ENCODE results near the gene VIPAS39.

The VIPAS39 gene

GRCh38 chr14:77459072-77459723 is 1.8 kb upstream of the VIPAS39 start:
- DNase-seq (ENCODE audit: extremely low spot score), result peak; percentile 57
- ChIA-PET POLR2A (interaction anchor here (0.6 to 2.4 kb wide), 17 partner anchors 9 to 153 kb away, joined by 3 to 5 read pairs (median 3); partner anchors contain the start of genes GSTZ1, POMT2, SAMD15 and TMED8), CTCF (interaction anchor here (0.6 to 1.7 kb wide), 20 partner anchors 9 to 310 kb away, joined by 3 to 16 read pairs (median 3); no protein-coding TSS in a partner anchor)
- TF ChIP-seq FOXM1 (IDR thresholded peaks at IDR 0.05; ENCODE audit: borderline replicate concordance) (no peak), NFRKB (IDR thresholded peaks at IDR 0.05) (no peak), TARDBP (IDR thresholded peaks at IDR 0.05) (no peak), PKNOX1 (IDR thresholded peaks at IDR 0.05) (no peak), BHLHE40 (IDR thresholded peaks at IDR 0.05; ENCODE audit: borderline replicate concordance) (no peak), FOXK2 (IDR thresholded peaks at IDR 0.05) (no peak), LEF1 (IDR thresholded peaks at IDR 0.05; ENCODE audit: borderline replicate concordance) (no peak), ELF4 (IDR thresholded peaks at IDR 0.05) (no peak), L3MBTL2 (conservative IDR thresholded peaks at IDR 0.05) (no peak), FOXA1 (IDR thresholded peaks at IDR 0.05) (no peak), CTBP1 (IDR thresholded peaks at IDR 0.05; ENCODE audit: borderline replicate concordance) (no peak), SUZ12 (IDR thresholded peaks at IDR 0.05) (no peak), SP1 (IDR thresholded peaks at IDR 0.05) (no peak), ZNF384 (IDR thresholded peaks at IDR 0.05) (no peak), HDGF (IDR thresholded peaks at IDR 0.05; ENCODE audit: borderline replicate concordance) (no peak), ARNT (IDR thresholded peaks at IDR 0.05) (no peak)

GRCh38 chr14:77458249-77458950 is 999 bp upstream of the VIPAS39 start:
- TF ChIP-seq TARDBP (IDR thresholded peaks at IDR 0.05), result no peak
- TF ChIP-seq ARNT (IDR thresholded peaks at IDR 0.05), result no peak
- peak; percentile 26 for DNase-seq (ENCODE audit: extremely low spot score)
- POLR2A ChIA-PET, result interaction anchor here (0.7 to 2.4 kb wide), 14 partner anchors 9 to 154 kb away, joined by 3 to 6 read pairs (median 4); partner anchors contain the start of genes GSTZ1, POMT2, SAMD15 and TMED8
- CTCF ChIA-PET, result interaction anchor here (0.6 to 1.7 kb wide), 16 partner anchors 10 to 309 kb away, joined by 3 to 16 read pairs (median 4); no protein-coding TSS in a partner anchor

GRCh38 chr14:77457115-77457521 is 283 bp downstream of the VIPAS39 start:
- CTCF ChIA-PET, result interaction anchor here (0.6 kb wide), 1 partner anchor 11 kb away, joined by 3 read pairs; no protein-coding TSS in a partner anchor
- no peak for TF ChIP-seq FOXM1 (IDR thresholded peaks at IDR 0.05; ENCODE audit: borderline replicate concordance)
- no peak for TF ChIP-seq L3MBTL2 (conservative IDR thresholded peaks at IDR 0.05)
- TF ChIP-seq SP1 (IDR thresholded peaks at IDR 0.05), result no peak
- no peak for TF ChIP-seq PKNOX1 (IDR thresholded peaks at IDR 0.05)
- no peak for TF ChIP-seq CTBP1 (IDR thresholded peaks at IDR 0.05; ENCODE audit: borderline replicate concordance)
- no peak for TF ChIP-seq SUZ12 (IDR thresholded peaks at IDR 0.05)
- TF ChIP-seq TARDBP (IDR thresholded peaks at IDR 0.05), result no peak
- no peak for TF ChIP-seq FOXK2 (IDR thresholded peaks at IDR 0.05)
- TF ChIP-seq ELF4 (IDR thresholded peaks at IDR 0.05), result no peak
- TF ChIP-seq BHLHE40 (IDR thresholded peaks at IDR 0.05; ENCODE audit: borderline replicate concordance), result no peak
- no peak for TF ChIP-seq ZNF384 (IDR thresholded peaks at IDR 0.05)
- TF ChIP-seq HDGF (IDR thresholded peaks at IDR 0.05; ENCODE audit: borderline replicate concordance), result no peak
- TF ChIP-seq ARNT (IDR thresholded peaks at IDR 0.05), result no peak
- no peak for TF ChIP-seq LEF1 (IDR thresholded peaks at IDR 0.05; ENCODE audit: borderline replicate concordance)
- TF ChIP-seq NFRKB (IDR thresholded peaks at IDR 0.05), result no peak
- no peak for TF ChIP-seq FOXA1 (IDR thresholded peaks at IDR 0.05)
- DNase-seq (ENCODE audit: extremely low spot score), result no peak
- POLR2A ChIA-PET, result interaction anchor here (0.6 to 2.4 kb wide), 11 partner anchors 8 to 180 kb away, joined by 3 to 10 read pairs (median 4); partner anchors contain the start of genes GSTZ1, POMT2, SAMD15 and TMED8

GRCh38 chr14:77455966-77456640 is 1.3 kb downstream of the VIPAS39 start:
- TF ChIP-seq FOXA1 (IDR thresholded peaks at IDR 0.05) (no peak), PKNOX1 (IDR thresholded peaks at IDR 0.05) (peak; percentile 67), HDGF (IDR thresholded peaks at IDR 0.05; ENCODE audit: borderline replicate concordance) (no peak), FOXK2 (IDR thresholded peaks at IDR 0.05) (no peak), CTBP1 (IDR thresholded peaks at IDR 0.05; ENCODE audit: borderline replicate concordance) (no peak), SUZ12 (IDR thresholded peaks at IDR 0.05) (no peak), ZNF384 (IDR thresholded peaks at IDR 0.05) (no peak), SP1 (IDR thresholded peaks at IDR 0.05) (no peak), LEF1 (IDR thresholded peaks at IDR 0.05; ENCODE audit: borderline replicate concordance) (0 out of 2 replicates have a peak, but pooled peaks have one; percentile 38), BHLHE40 (IDR thresholded peaks at IDR 0.05; ENCODE audit: borderline replicate concordance) (no peak)
- ChIA-PET POLR2A (interaction anchor here (2.3 kb wide), 1 partner anchor 135 kb away, joined by 10 read pairs; the partner anchor contains the start of genes GSTZ1 and POMT2), CTCF (no interaction called here)
- DNase-seq (ENCODE audit: extremely low spot score), result no peak

GRCh38 chr14:77442196-77442595 is 15.2 kb downstream of the VIPAS39 start:
- DNase-seq (ENCODE audit: extremely low spot score), result no peak
- POLR2A ChIA-PET, result no interaction called here
- CTCF ChIA-PET, result no interaction called here
- no peak for TF ChIP-seq FOXM1 (IDR thresholded peaks at IDR 0.05; ENCODE audit: borderline replicate concordance)
- TF ChIP-seq BHLHE40 (IDR thresholded peaks at IDR 0.05; ENCODE audit: borderline replicate concordance), result no peak
- TF ChIP-seq TARDBP (IDR thresholded peaks at IDR 0.05), result no peak
- no peak for TF ChIP-seq ARNT (IDR thresholded peaks at IDR 0.05)
- no peak for TF ChIP-seq L3MBTL2 (conservative IDR thresholded peaks at IDR 0.05)
- TF ChIP-seq LEF1 (IDR thresholded peaks at IDR 0.05; ENCODE audit: borderline replicate concordance), result no peak
- no peak for TF ChIP-seq FOXK2 (IDR thresholded peaks at IDR 0.05)
- TF ChIP-seq CTBP1 (IDR thresholded peaks at IDR 0.05; ENCODE audit: borderline replicate concordance), result no peak
